Raji (cell line): Measurements from ENCODE around the gene UCKL1.

Experiments used
- POLR2A ChIP-seq: IDR thresholded peaks from 2 replicates; pipeline ENCODE4 v1.6.1; 2011; ENCODE audit warnings: low read depth, low read length, control low read depth; ENCODE audit not compliant: insufficient read depth

The UCKL1 gene

DNA sequence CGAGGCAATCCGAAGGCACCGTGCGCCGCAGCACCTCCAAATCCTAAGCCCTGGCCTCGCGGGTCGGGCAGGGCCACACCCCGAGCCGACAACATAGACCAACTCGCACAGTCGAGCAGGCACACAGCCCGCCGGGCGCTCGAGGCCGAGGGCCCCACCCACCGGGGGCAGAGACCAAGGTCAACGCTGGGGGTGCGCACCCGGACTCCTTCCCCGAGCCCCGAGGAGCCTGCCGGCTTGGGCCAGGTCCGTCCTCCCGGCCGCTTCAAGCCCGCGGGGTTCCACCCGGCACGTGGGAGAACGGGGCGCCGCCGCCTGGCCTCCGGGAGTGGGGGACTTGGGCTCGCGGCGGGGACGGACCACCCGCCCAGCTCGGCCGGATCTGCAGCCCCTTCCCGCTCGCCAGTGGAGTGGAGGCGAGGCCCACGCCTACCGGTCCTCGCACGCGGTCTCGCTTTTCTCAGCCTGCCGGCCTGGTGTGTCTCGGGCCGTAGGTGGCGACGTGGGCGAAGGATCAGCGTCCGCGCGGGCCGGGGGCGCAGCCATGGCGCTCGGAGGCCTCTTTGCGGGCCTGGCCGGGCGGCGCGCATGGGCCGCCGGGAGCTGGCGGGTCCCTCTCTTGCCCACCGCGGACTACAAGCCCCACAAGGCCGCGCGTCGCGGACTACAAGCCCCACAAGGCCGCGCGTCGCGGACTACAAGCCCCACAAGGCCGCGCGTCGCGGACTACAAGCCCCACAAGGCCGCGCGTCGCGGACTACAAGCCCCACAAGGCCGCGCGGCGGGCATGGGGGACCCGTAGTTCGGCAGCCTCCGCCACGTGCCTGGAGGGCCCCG, at the start of gene UCKL1:
Gene UCKL1 (minus strand): TSS at position 590 of the 837 bp plus-strand sequence. CDS start 44 bp downstream, at position 546.
- peak; percentile 88 for TF ChIP-seq POLR2A

DNA sequence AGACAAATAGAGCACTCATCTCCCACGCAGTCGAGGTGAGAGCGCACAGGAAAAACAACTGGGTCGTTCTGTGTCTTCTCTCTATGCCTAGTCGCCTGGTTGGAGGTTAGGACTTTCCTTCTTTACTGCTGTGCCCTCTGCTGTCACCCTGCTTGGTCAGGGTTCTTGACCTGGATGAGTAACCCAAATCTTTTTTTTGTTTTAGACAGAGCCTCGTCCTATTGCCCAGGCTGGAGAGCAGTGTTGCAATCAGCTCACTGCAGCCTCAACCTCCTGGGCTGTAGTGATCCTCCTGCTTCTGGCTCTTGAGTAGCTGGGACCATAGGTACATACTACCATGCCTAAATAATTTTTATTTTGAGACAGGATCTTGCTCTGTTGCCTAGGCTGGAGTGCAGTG, 49.2 kb upstream of the UCKL1 start:
- no peak for TF ChIP-seq POLR2A

DNA sequence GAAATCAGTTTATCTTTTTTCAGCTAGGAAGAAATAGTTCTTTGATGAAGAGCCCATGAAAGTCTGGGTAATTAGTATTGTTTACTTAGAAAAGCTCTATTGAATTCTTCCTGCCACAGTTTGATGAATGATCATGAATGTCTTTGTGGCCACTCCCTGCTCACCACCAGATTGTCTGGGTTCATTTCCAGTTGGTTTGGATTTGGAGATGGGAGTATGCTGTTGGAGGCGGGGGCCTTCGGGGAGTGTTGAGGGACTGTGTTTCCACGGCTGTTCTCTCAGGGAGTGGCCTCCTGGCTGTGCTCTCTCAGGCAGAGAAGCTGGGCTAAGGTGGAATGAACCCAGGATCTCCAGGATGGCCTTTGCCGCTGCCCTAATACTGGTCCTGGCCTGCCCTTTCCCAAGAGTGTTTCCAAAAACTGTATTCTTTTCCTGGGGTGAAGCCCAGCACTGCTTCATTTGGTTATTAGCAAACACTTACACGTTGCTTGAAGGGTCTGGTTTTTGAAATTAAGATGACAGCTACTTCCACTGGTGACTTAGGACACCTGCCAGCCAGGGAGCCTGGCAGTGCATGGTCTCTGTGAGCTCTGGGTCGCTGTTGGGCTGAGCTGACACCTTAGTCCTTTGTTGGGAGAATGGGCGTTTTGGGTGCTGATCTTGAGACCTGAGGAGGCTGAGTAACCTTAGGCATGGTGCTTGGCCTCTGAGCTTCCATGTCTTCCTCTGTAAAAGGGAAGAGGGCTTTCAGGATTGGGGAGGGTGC, 47.9 kb upstream of the UCKL1 start:
- TF ChIP-seq POLR2A, result no peak

DNA sequence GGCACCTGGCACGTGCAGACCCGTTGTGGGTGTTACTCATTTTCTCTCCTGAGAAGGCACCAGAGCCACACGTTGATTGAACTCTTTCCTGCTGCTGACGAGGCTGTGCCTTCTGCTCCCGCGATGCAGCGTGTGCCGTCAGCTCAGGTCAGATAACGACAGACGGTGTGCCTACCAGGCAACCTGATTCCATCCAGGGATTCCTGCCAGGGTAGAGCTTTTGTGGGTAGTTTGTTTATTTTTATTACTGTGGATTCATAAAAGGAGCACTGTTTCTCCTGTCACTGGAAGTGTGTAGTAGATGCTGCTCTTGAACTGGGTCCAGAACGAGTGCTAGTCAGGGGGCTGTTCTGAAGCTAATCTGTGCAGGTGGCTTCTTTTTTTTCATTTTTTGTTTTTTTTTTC, 45.4 kb upstream of the UCKL1 start:
- no peak for TF ChIP-seq POLR2A

DNA sequence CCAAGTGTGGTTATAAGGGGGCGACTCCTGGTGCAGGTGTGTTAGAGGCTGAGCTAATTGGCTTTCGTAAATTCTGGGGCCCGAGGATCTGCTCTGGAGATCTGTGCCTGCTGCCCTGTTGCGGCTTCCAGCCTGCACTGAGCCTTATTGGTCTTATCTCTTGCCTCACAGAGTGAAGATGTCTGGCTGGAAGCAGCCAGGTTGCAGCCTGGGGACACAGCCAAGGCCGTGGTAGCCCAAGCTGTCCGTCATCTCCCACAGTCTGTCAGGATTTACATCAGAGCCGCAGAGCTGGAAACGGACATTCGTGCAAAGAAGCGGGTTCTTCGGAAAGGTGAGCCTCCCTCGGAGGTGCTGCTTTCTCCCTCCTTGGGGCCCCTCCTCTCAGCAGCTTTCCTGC, 44.7 kb upstream of the UCKL1 start:
- no peak for TF ChIP-seq POLR2A

DNA sequence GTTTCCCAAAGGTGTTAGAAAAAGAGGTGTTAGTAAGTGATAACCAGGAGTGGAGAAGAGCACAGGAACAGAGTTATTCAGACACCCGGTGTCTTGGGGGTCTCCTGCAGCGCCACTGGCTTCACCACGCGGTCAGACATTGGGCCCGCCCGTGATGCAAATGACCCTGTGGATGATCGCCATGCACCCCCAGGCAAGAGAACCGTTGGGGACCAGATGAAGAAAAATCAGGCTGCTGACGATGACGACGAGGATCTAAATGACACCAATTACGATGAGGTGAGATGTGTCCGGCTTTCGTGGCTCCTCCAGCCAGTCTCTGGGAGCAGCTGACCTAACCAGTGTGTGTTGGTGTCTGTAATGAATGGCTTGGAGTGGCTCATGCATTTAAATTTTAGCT, 26.7 kb upstream of the UCKL1 start:
- no peak for TF ChIP-seq POLR2A

DNA sequence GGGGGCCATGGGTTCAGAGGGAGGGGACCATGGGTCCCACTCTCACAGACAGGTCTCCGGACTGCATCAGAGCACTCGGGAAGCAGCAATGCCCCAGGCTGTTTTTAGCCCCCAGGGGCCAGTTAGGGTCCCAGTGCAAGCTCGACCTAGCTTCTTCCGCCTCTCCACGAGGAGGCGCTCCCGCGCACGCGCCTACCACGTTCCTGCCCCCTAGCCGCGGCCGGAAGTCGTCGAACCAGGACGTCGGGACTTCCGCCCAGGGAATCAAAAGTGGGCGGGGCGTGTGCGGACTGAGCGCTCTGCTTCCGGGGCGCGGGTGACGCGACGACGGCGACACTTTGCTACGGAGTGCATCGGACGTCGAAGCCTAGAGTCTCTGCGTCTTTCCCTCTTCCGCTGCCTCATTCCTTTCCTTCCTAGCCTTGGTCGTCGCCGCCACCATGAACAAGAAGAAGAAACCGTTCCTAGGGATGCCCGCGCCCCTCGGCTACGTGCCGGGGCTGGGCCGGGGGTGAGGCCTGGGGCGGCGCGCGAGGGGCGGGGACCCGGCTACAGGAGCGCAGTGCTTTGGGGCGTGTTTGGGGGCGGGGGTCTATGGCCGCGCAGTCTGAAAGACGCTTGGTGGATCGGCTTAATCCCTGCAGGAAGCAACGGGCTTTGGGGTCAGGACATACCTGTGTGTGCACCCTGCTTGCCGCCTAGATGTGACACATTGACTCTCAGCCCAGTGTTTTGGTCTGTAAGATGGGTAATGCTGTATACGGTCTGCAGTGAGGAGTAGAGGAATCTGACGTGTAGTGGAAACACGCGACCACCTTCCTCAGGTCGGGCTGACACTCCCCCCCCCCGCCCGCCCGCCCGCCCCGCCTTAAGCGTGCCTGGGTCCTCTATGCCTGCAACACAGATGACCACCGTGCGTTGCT, 24.9 kb upstream of the UCKL1 start, which contains the start of gene PRPF6:
Gene PRPF6 (plus strand): TSS at position 327 of the 923 bp plus-strand sequence. CDS start 114 bp downstream, at position 441.
- peak; percentile 84 for TF ChIP-seq POLR2A

DNA sequence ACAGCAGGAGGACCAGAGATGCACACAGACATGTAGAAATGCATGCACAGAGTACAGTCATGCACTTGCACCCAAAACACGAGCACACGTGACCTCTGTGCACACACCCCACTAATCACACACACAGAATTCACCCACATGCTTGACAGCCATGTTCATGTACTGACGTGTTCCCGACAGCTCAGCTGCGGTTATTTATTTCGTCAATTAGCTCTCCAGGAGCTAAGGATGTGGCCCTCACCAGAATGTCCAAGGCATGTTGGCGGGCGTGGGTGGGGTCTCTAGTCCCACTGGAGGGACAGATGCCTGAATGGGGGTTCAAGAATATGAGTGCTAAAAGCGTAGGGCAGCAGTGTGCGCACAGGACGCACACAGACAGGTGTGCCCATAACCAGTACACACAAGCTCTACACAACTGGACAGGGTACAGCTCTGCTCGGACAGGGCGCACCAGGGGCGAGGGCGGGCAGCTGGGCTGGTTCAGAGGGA, 24.1 kb upstream of the UCKL1 start:
- no peak; the same call in 1 of the 2 replicates for TF ChIP-seq POLR2A

DNA sequence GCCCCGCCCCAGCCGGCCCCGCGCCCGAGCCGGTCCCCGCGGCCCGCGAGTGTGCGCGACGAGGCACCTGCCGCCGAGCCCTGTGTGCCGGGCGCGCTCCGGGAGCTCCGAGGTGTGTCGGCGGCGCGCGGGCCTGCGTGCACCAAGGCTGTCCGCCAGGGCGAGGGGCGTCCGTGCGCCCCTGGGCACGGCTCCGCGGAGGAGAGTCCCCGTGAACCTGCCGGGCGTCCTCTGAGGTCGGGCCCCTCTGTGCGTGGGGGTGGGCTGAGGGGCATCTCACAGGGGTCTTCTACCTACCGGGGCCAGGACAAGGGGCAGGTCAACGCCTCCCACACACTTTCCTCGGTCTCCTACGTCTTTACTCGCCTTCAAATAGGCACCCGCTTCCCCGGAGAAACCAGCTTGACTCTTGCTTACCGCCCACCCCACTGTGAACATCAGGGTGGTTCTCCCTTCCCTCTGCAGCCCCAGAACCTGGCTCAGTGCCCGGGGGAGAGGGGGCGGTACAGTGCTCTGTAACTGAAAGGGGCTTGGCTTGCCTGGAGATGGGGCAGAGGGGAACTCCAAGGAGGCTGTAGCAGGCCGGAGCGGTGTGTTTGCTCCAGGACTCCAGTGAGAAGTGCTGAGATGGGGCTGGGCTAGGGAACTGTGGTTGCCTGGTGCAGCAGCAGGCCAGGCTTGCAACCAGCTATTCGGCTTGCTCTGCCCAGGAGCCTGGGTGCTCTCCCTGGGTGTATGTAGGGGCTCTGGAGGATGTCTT, 23.5 kb upstream of the UCKL1 start, which contains the start of gene SAMD10:
Gene SAMD10 (minus strand): TSS at position 86 of the 760 bp plus-strand sequence. CDS start 175 bp downstream, outside the sequence.
- TF ChIP-seq POLR2A, result peak; percentile 53

DNA sequence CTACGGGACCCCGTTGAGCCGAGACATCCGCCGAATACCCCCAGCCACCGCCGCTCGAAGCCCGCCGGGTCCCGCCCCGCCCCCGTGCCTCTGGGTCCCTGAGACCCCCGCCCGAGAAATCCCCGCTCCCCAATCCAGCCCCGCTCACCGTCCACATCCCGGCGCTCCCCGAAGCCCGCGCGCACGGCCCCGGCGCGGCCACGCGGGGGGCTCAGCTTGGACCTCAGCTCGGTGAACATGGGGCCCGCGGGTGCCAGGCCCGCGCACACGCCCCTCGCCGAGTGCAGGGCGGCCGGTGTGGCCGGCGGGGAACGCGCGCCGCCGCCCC, 23.0 kb upstream of the UCKL1 start:
- TF ChIP-seq POLR2A, result no peak

DNA sequence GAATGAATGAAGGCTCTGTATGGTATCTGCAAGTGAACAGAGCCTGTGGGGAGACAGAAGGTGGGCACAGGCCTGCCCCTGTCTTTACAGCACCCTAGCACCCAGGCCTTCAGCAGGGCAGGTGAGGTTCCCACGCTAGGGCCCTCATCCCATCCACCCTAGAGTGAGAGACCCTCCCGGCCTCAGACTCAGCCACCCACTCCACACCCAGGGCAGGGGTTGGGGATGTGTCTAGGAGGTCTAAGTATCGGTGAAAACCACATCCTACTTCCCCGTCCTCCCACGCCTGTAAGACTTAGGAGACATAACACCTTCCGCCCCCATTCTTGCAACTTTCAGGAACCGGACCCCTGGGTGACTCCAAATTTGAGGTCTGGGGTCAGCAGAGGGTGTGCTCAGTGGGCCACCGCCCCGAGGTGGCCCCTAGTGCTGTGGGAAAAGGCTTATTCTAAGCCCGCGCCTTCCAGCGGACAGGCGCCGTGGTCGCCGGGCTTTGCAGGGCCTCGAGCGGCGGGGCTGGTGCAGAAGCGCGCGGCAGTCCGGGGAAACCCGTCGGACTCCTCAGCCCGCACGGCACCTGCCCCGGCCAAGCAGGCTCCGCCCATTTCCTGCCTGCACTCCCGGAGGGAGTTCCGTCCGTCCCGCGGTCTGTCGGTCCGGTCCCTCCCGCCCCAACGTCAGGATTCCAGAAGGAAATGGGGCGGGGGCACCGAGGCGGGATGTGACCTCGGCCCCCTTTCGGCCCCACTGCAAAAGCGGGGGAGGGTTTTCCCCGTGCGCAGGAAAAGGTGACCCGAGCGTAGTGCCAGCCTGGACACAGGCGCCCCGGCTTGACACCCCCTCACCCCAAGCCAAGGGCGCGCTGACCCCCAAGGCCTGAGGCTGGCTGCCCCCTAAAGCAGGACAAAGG, 22.4 kb upstream of the UCKL1 start:
- peak; percentile 74 for TF ChIP-seq POLR2A

DNA sequence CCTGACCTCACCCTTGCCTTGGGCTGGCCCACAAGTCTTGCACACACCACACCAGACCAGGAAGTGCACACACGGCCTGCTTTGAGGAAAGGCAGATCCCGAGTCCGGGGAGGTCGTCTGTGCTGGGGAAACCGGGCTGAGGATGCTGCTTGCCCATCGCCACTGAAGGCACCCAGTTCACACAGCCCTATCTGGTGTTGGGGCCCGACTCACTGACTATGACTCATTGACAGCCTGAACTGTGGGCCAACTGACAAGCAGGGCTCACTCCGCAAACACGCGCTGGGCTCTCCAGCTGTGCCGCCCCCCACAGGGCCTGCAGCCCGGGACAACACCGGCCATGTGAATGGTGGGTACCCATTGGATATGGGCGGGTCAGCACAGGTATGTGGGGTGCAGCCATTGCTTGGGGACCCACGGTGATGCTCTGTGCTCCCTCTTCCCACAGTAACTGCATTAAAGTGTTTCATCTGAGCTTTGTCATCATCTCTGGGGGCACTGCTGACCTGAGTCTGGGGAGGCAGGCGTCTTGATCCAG, 21.6 kb upstream of the UCKL1 start:
- no peak for TF ChIP-seq POLR2A
